ENCODE data around the gene CHRNE. TPM values are rescaled to one million over a fixed set of nuclear protein-coding genes. Genes with fewer than 3 reads are reported as not detected.

Gene CHRNE
- total and polyA plus RNA-seq, 12 donors, result 0.30 to 7.2 (median 0.56) TPM; not detected in 2

- H3K4me1 ChIP-seq (replicated peaks in 1 of 2), result peaks cover 28 to 41% of the 10 kb centered on the region in 2 donors
- peaks cover 0 to 51% of the 10 kb centered on the region in 2 donors for H3K36me3 ChIP-seq (replicated peaks in 1 of 2)
- no peaks in the 10 kb centered on the region for H3K27me3 ChIP-seq
- TF ChIP-seq POLR2A (IDR thresholded peaks at IDR 0.05), result no peak
- TF ChIP-seq, protein P1, sequence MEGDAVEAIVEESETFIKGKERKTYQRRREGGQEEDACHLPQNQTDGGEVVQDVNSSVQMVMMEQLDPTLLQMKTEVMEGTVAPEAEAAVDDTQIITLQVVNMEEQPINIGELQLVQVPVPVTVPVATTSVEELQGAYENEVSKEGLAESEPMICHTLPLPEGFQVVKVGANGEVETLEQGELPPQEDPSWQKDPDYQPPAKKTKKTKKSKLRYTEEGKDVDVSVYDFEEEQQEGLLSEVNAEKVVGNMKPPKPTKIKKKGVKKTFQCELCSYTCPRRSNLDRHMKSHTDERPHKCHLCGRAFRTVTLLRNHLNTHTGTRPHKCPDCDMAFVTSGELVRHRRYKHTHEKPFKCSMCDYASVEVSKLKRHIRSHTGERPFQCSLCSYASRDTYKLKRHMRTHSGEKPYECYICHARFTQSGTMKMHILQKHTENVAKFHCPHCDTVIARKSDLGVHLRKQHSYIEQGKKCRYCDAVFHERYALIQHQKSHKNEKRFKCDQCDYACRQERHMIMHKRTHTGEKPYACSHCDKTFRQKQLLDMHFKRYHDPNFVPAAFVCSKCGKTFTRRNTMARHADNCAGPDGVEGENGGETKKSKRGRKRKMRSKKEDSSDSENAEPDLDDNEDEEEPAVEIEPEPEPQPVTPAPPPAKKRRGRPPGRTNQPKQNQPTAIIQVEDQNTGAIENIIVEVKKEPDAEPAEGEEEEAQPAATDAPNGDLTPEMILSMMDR (IDR thresholded peaks at IDR 0.05), result no peak
- peak overlapping the region; percentile 79 to 93 (median 90) for H3K27ac ChIP-seq
- no peaks in the 10 kb centered on the region for H3K9me3 ChIP-seq (replicated peaks in 1 of 3)
- peak overlapping the region; percentile 50 to 95 (median 66) for H3K4me3 ChIP-seq
- WGBS, 4 donors, result 0 to 2% (median 1%) methylated on average over 20 to 29 of the region's 29 CpGs
- intact Hi-C loops (cut with DNase I), result no loop called here
- peak in 6 of 7 donors; percentile 79 to 93 (median 88) for DNase-seq
Measured at GRCh38 chr17:4940555-4941318, 37.8 kb upstream of the CHRNE start.

DNA sequence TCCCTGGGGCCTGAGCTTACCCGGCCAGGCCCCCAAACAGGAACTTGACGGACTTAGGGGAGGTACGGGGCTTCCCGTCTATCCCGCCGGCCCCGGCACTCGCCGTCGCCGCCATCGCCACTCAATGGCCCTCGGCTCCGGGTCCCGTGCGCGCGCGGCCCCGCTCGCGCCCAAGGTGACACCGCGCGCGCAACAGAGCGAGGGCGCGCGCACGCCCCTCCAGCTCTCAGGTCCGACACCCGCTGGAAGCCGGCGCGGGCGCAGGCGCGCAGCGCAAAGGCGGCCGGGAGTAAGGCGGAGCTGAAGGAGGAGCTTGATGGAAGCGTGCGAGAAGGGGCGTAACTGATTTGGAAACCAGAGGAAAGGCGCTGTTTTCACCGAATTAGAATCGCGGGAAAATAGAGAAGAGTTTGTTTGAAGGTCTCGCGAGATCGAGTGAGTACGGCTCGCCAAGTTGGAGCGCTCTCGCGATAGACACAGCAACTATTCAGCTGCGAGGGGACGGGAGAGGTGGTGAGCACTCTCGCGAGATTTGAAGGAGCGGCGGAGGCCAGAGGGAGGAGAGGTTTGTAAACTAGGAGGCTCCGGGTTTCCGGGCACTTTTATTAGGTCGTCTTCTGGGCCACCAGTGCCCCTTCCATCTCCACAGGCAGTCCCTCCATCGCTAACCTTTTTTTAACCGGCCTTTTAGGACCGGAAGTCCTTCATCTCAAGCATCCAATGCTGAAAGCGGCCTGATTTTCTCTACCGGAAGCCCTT lies 37.1 kb upstream of the CHRNE start, which contains the start of the genes RNF167 and SLC25A11:
Gene RNF167, plus strand, starts transcription at position 473 of the 759 bp plus-strand sequence. CDS start 642 bp downstream, outside the sequence.
Gene SLC25A11, minus strand, starts transcription at position 251 of the 759 bp plus-strand sequence. Its CDS starts 136 bp downstream, at position 115.
- Histone ChIP-seq H3K4me1 (replicated peaks in 1 of 2) (peaks cover 21 to 34% of the 10 kb centered on the region in 2 donors), H3K27me3 (no peaks in the 10 kb centered on the region), H3K36me3 (replicated peaks in 1 of 2) (peaks cover 0 to 44% of the 10 kb centered on the region in 2 donors)

DNA sequence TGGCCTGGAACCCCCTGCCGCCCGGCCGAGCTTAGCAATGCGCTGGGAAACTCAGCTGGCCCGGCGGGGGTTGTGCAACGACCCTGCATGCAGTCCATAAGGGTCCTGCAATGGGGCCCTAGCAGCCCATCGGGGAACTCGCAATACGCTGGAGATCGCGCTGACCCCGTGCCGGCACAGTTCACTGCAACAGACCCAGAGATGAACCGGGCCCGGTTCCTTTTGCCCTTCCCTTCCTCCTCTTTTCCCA lies 36.6 kb upstream of the CHRNE start:
- intact Hi-C loops (cut with DNase I), result loop anchor here (5.0 to 10.0 kb wide), 2 partner anchors 45 to 58 kb away; partner anchors contain the start of genes CAMTA2 (in 1 of the 2), INCA1 (in 1 of the 2) and KIF1C (in 1 of the 2)
- H3K4me3 ChIP-seq, result peak overlapping the region; percentile 21 to 95 (median 80)
- no peaks in the 10 kb centered on the region for H3K9me3 ChIP-seq (replicated peaks in 1 of 3)
- no peak for TF ChIP-seq POLR2A (IDR thresholded peaks at IDR 0.05)
- TF ChIP-seq, protein P1 (IDR thresholded peaks at IDR 0.05), result no peak
- peaks cover 17 to 30% of the 10 kb centered on the region in 2 donors for H3K4me1 ChIP-seq (replicated peaks in 1 of 2)
- 0 to 1% (median 0%) methylated on average over 1 to 16 of the region's 16 CpGs for WGBS, 4 donors
- no peaks in the 10 kb centered on the region for H3K27me3 ChIP-seq
- peak overlapping the region; percentile 49 to 93 (median 90) for H3K27ac ChIP-seq
- peak in 3 of 7 donors; percentile 54 to 73 (median 61) for DNase-seq
- peaks cover 0 to 39% of the 10 kb centered on the region in 2 donors for H3K36me3 ChIP-seq (replicated peaks in 1 of 2)

More for the DNA sequence above, 37.1 kb upstream of the CHRNE start, which contains the start of the genes RNF167 and SLC25A11:
- H3K9me3 ChIP-seq (replicated peaks in 1 of 3), result no peaks in the 10 kb centered on the region
- H3K27ac ChIP-seq, result peak within 1 kb of the TSS; percentile 79 to 93 (median 90)
- DNase-seq, result peak; percentile 94 to 99 (median 98)
- WGBS, 4 donors, result 0 to 1% (median 0%) methylated on average over 32 to 72 of the region's 72 CpGs
- intact Hi-C loops (cut with DNase I), result loop anchor here (5.0 to 10.0 kb wide), 2 partner anchors 45 to 57 kb away; partner anchors contain the start of genes CAMTA2 (in 1 of the 2), INCA1 (in 1 of the 2) and KIF1C (in 1 of the 2)
- TF ChIP-seq, protein P1 (IDR thresholded peaks at IDR 0.05), result no peak
- peak in 1 of 2 donors; percentile 56 for TF ChIP-seq POLR2A (IDR thresholded peaks at IDR 0.05)
- H3K4me3 ChIP-seq, result peak within 1 kb of the TSS; percentile 50 to 95 (median 80)

Measured in adrenal gland (tissue), 12 donors.